Activated effector memory CD4-positive, alpha-beta T cell treated with anti-CD3 and anti-CD28 coated beads, Interleukin-2, amount 50 U/mL, for 16 hours (primary cell): ENCODE measurements around the gene MFF.
"Not testable (repeated sequence)": the region's sequence is repeated elsewhere in the genome, so short reads cannot be mapped to it uniquely, and the experiment has no call there.

Experiments used
- DNase-seq: peaks from one replicate; pipeline ENCODE4 v3.0.0-alpha.2; 2020

Gene MFF

DNA sequence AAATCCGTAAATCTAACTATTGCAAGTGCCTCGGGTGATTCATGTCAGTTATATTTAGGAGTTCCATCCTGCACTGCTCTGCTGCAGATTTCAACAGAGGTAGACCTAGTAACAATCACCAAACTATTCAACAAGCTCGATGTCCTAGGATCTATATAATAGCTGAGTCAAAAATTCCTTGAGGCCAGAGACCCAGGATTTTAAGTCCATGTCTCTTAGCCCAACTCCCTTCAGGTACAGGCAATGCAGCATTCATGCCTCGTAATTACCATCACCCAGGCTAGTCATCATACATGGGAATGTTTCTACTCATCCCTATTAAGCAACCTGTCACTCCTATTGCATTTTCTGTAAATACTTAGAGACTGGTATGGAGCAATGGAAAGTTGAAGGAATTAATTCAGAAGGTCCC, 53.3 kb downstream of the MFF start:
- no peak for DNase-seq

DNA sequence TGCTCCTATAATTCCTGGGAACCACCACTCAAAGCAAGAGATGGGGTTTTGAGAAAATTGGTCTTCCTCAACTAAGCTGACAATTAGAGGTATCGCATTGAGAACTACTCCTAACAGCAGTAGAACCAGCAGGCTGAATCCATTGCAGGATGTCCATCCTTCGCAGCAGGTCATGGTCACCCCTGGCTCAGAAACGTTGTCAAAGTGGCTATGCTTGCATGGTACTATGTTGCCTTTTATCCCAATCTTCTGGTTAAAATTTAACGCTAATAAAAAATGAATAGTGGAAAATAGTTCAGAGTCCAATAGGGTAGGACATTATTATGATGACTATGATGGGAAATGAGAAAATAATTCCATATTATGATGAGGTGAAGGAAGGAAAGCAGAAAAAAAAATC, 54.0 kb downstream of the MFF start, which contains the start of gene TM4SF20:
TSS of gene TM4SF20 (minus strand) at position 212 of the 400 bp plus-strand sequence. CDS start at position 174, 38 bp downstream.
- no peak for DNase-seq

DNA sequence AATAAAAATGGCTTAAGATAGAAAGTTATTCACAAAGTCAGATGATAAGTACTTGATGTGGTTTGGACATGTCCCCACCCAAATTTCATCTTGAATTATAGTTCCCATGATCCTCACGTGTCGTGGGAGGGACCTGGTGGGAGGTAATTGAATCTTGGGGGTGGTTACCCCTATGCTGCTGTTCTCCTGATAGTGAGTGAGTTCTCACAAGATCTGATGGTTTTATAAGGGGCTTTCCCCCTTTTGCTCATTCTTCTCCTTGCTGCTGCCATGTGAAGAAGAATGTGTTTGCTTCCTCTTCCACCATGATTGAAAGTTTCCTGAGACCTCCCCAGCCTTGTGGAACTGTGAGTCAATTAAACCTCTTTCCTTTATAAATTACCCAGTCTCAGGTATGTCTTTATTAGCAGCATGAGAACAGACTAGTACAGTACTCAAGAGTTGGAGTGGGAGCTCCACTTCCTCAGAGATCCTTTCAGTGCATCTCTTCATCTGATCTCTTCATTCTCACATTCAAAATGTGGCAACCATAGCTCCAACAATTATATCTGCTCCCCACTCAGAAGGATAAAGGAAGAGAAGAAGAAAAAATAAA, 57.3 kb downstream of the MFF start:
- DNase-seq, result not testable (repeated sequence)

DNA sequence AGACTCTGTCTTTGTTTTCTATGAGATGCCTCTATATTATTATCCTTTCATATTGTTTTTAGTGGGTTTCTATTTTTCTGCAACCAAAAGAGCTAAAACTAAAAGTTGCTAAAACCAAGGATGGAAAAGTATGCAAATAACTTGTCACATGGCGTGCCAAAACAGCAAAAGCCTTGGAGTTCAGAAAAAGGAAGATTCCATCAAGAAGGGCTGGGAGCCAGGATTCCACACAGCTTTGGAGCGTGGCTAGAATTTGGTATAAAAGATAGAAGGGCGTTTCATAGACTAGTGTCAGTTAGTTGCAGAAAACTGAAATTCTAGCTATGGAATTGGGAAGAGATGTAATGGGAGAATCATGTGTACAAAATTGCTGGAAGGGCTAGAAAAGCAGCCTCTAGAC, 58.6 kb downstream of the MFF start:
- DNase-seq, result no peak

DNA sequence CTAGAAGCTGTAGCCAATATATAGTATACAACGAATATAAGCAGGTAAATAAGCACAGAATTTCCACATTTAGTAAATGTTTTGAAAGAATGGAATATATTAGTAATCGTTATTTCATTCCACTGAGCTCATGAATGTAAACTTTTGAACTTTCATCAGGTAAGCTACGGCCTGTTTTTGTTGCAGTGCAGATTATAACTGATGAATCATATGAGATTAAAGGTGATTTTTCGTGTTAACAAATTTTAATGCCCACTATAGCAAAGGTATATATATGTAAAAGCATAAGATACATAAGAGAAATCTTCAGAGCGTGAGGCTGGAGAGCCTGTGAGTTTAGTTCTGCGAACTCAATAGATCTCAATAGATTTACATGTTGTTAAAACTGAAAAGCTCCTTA, 61.6 kb downstream of the MFF start:
- DNase-seq, result no peak

DNA sequence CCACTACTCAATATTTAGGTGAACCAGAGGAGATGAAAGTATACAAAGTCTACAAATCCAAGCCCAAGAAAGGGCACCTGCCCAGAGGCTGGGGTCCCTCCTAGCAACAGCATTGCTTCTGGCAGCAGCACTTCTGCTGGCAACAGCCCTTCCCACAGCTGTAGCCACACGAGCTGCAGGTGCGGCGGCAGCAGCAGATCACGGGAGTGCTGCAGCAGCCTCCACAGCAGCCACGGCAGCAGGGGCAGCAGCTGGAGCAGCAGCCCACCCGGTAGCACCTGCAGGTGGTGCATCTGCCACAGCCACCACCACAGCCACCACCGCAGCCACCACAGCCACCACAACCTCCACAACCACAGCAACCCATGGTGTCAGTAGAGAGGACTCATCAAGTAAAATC, 62.5 kb downstream of the MFF start, which contains the start of gene SCYGR1:
TSS of gene SCYGR1 (minus strand) at position 367 of the 400 bp plus-strand sequence. CDS start at position 367, 0 bp downstream.
- DNase-seq, result not testable (repeated sequence)

DNA sequence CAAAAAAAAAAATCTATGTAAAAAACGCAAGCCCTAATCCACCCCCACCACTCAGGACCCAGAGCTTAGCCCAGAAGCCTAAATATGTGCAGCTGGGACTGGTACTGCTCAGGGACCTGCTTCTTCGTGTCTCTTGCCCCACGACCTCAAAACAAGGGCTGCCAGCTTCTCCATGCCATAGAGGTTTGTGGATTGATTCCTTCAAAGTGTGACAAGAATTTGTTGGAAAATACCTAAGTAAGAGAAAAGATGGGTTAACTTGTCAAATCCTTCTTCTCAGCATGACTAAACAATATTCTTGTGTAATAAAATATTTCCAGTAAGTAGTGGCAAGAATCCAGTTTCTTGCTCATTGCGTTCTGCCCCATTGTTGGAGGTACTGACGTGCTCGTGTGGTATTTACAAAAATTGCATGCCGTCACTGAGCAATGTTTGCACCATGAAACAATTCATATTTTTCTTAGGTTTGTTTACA, 63.5 kb downstream of the MFF start:
- no peak for DNase-seq

DNA sequence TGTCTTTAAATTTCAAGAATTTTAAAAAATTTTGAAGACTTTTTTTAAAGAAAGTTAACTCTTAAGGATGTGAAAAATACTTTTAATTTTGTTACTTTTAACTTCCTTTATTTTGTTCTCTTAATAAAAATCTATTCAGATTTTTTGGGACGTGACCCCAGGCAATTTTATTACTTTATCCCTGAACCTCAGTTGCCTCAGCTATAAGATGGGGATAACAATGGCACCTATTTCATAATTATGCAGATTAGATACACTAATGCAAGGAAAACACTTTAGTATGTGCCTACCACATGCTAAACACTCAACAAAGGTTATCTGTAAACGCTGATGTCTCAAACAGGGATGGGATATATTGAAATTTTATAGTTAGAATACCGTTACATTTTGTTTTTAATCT, 64.2 kb downstream of the MFF start:
- DNase-seq, result no peak

DNA sequence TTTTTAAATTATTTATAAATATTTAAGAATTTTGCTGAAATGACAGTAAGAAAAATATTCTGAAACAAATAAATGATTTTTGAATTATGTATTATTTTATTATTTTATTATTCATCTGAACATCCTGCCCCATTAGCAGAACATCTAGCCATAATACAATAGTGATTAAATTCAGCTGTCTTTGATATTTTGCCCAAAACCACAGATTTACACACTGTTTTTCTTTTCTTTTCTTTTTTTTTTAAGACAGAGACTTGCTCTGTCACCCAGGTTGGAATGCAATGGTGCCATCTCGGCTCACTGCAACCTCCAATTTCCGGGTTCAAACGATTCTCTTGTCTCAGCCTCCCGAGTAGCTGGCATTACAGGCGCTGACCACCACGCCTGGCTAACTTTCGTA, 64.6 kb downstream of the MFF start:
- DNase-seq, result no peak

DNA sequence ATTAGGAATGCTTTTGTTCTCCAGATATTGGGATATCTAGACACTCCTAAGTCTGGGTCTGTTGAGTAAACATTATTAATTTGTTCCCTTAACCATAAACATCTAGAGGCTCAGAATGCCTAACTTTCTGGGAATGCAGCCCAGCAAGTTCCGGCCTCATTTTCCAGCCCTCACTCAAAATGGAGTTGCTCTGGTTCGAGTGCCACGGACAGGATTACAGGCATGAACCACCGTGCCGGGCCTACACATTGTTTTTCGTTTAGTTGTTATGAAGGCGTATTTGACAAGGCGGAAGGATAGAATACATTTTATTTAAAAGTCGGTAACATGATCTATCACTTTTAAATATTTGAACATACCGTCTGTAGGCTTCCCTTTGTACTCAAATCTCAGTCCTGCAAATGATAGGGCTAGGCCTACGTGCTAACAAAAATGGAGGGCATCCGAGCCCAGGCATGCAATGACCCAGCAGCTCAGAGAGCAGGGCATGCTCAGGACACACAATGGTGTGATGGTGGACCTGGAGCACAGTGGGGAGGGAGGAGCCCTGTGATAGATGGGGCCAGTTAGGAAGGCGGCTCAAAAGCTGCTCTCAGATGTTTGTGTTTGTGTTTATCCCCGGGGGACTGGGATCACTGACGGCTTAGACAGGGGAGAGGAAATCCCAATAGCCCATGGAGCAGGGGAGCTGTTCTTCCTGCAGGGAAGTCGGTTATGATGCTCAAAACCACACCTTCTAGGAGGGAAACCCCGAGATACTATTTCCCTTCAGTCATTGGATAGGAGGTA, 65.6 kb downstream of the MFF start:
- no peak for DNase-seq

DNA sequence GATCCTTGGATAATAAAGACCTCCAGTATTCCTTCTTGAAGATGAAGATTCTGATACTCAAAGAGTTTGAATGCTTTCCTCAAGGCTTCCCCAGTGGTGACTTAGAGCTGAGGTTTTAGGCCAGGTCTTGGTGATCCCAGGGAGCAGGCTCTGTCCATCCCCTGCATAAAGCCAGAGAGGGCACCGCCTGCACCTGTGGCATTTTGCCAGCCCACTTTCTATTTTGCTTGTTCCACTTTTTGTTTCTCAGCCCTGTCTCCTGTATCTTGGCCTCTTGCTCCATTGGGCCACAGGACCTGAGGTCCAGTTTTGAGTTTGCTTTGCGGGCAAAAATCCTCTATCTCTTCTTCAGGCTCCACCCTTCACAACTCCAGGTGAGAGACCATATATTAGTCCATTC, 69.3 kb downstream of the MFF start:
- DNase-seq, result no peak

DNA sequence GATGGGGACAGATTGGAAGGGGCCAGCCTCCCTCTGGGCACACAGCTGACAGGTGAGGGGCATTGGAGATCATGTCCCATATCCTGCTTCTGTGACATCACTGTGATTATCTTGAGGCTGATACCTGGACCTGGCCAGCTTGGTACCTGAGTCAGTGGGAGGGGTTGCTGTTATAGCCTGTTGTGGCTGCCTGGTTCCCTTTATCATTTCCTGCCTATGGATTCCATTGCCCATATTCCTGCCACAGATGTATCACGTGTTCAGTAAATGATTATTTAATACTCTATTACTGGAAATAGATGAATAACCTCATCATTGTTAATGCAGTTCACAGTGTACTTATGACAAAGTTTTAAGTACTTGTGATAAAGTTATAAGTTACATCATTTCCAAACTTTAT, 70.5 kb downstream of the MFF start:
- no peak for DNase-seq

DNA sequence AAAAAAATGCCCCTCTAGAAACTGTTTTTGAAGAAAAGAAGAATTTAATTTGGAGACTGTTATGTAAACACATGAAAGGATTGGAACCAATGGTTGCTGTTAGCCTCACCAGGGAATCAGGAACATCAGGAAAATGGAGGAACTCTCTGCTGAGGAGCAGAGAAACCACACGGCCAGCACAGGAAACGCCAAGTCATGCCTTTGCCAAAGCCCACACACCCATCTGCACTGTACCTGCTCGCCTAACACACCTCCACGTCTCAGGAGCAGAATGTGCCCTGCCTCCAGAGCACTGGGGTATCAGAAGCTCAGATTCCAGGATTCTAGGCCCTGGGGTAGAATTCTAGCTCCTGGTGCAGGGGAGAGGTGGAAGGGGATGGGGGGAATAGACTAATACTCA, 72.5 kb downstream of the MFF start:
- no peak for DNase-seq

DNA sequence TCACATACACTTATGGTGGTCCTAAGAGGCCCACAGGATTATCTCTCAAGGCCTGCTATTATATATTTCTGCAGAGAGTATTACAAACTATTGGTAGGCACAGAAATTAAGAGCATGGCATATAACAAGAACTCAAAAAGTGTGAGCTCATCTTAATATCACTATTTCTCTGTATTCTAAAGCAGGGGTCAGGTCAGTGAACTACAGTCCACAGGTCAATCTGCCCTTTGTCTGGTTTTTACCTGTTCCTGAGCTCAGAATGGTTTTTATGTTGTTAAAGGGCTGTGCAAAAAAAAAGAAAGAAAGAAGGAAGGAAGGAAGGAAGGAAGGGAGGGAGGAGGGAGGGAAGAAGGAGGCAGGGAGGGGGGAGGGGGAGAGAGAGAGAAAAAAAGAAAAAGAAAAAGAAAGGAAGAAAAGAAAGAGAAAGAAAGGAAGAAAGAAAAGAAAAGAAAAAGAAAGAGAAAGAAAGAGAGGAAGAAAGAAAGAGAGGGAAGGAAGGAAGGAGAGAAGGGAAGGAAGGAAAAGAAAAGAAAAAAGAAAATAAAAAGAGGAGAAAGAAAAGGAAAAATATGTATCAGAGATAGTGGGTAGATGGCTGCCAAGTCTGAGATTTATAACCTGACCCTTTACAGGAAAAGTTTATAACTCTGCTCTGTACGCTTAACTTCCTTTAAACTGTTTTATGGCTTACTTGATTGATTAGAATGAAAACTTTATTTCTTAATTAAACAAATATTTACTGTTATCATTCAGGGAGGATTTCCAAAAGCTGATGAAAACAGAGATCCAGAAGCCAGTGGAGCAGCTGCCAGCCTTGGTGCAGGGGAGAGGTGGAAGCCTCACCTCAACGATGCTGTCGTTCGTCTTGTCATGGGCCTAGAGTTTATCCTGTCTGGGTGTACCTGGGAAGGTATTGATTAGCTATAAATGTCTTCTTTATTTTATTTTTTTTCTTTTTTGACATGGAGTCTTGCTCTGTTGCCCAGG, 73.9 kb downstream of the MFF start:
- DNase-seq, result no peak

DNA sequence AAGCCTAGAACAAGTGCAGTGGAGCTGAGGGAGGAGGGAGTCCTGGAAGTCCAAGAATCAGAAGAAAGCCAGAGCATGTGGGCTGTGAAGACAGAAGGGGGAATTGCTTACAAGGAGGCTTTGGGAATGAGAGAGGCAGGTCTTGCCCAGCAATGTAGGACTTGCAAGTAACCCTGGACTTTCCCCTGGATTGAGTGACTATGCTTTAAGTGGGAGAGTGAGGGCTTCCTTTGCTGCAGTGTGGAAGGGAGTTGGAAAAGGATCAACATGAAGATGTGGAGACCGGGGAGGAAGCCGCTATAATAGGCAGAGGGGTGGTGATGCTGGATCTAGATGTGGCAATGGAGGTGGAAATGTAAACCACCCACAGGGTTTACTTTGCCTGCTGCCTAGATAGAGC, 76.5 kb downstream of the MFF start:
- no peak for DNase-seq

DNA sequence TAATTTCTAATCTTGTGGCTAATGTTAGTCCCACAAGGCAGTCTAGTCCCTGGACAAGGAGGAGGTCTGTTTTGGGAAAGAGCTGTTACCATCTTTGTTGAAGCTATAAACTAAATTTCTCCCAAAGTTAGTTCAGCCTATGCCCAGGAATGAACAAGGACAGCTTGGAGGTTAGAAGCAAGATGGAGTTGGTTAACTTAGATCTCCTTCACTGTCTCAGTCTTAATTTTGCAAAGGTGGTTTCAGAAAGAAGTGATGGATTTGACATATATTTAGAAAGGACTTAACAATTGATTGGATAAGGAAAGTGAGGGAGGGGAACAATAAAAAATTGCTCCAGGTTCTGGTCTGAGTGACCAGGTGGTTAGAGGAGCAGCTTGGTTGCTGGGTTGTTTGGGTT, 77.3 kb downstream of the MFF start:
- DNase-seq, result no peak

DNA sequence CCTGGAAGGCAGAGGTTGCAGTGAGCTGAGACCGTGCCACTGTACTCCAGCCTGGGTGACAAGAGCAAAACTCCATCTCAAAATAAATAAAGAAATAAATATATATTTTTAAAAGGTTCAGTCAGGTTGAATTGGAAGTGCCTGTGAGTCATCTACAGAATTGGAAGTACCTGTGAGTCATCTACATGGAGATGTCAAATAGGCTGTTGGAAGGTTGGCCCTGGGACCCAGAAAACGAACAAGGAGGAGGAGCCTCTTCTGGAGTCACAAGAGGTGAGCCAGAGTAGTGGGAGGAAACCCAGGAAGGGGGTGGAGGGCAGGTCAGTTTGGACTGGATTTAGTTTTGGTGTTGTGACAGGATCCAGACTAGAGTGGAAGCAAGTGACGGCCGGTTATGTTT, 77.9 kb downstream of the MFF start:
- DNase-seq, result no peak

DNA sequence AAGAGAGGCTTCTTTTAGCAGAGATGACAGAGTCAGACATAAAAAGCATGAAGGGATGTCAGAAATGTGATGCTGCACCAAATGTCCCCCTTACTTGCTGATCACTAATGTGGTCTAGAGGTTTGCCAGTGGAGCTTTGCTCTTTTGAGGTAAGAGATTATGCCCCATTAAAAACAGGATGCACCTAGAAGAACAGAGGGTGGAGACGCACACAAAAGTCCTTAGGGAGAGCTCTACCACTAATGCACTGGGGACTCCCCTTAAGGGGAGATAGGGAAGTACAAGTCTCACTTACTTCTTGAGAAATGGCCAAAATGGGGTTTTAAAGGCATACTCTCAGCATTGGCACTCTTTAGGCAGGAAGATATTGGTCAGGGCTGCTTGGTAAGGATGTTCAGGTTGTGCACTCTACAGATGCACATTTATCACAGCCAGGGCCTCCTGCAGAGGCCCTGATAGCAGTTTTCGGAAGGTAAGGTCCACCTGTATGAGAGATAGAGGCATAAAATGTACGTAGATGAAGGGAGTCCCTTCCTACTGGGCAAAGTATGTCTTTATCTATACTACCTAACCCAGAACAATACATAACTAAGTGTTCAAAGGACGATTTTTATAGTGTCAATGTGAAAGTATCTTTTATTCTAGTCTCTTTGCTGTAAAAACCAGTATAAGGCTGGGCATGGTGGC, 79.7 kb downstream of the MFF start:
- no peak for DNase-seq

DNA sequence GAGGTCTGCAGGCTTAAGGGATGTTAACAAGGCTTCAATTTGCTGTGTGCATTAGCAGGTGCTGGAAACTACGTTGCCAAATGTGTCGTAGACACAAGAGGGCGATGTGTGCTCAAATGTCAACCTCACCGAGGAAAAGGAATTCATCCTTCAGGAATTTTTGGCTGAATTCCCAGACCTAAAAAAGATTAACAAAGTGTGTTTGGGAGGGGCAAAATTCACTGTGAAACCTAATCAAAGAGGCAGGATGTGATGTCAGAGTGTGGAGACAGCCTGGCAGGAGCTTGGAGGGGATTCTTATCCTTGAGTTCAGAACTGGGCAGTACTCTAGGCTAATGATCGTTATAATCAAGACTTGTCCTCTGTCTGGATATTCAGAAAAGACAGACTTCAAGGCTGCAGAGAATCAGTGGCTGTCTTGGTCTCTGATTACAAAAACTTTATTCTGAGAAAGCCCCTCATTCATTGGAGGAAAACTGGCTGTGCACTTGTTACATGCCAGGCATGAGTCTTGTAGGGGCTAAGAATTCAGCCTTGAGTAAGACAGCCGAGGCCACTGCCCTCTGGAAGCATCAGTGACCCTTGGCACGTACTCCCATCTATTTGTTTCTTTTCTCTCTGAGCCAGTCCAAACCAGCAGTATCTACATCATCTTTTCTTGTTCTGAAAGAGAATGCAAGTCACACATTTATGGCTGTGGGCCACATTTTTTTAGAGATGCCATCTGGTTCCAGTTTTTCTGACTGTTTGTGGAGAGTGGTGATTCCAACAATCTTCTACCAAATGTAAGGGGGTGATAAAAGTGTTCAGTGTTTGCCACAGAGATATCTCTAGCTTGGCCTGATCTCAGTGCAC, 81.4 kb downstream of the MFF start:
- no peak for DNase-seq
